ENCODE data around the gene ZNF324B. TPM values are rescaled to one million over a fixed set of nuclear protein-coding genes. Genes with fewer than 3 reads are reported as not detected.

The ZNF324B gene
- total and polyA plus RNA-seq, 2 of the 8 experiments (the other 6 are each of a cell fraction or from before 2014, with no cell fraction given) = 2.9 to 6.0 TPM

GRCh38 chr19:58497634-58498170 is 46.3 kb downstream of the ZNF324B start:
- Histone ChIP-seq H3K23me2 (ENCODE audit: low read depth, low read length) (peaks cover 22% of the 10 kb centered on the region), H3K79me1 (ENCODE audit: low read depth, low read length) (peaks cover 8% of the 10 kb centered on the region), H3K79me2 (ENCODE audit: control insufficient read depth in 1 of 2, insufficient read depth in 2 of 2, low read length in 2 of 2) (no peaks in the 10 kb centered on the region), H2BK20ac (ENCODE audit: low read length) (no peak overlapping the region), H2BK120ac (replicated peaks; ENCODE audit: low read depth, low read length) (no peak overlapping the region), H3K4me3 (ENCODE audit: extremely low read depth in 1 of 4, insufficient read depth in 2 of 4, low read depth in 3 of 4, low read length in 4 of 4) (no peak overlapping the region), H4K91ac (replicated peaks; ENCODE audit: insufficient read length, low read length) (no peak overlapping the region), H3K56ac (replicated peaks; ENCODE audit: insufficient read length, low read depth, low read length) (no peak overlapping the region), H3K36me3 (ENCODE audit: control insufficient read depth in 2 of 4, insufficient read depth in 4 of 4, low read length in 3 of 4) (no peaks in the 10 kb centered on the region), H3K23ac (ENCODE audit: insufficient read length) (no peak overlapping the region), H3K4me1 (replicated peaks in 1 of 4; ENCODE audit: control insufficient read depth in 3 of 4, insufficient read depth in 4 of 4, low read length in 3 of 4) (peaks cover 0 to 14% (median 7%) of the 10 kb centered on the region in 4 experiments; a peak in 4 of 7 replicates), H3K27me3 (replicated peaks in 1 of 4; ENCODE audit: control insufficient read depth in 3 of 4, extremely low read depth in 1 of 4, insufficient read depth in 3 of 4, low read length in 3 of 4) (no peaks in the 10 kb centered on the region), H2BK12ac (ENCODE audit: low read depth, low read length) (no peak overlapping the region), H3K9me3 (ENCODE audit: insufficient read depth in 2 of 2, low read depth in 1 of 2, low read length in 1 of 2) (no peaks in the 10 kb centered on the region), H2AK5ac (ENCODE audit: low read depth, low read length) (no peak overlapping the region), H2BK15ac (ENCODE audit: low read length) (no peak overlapping the region), H2BK5ac (ENCODE audit: low read depth, low read length) (no peak overlapping the region), H4K5ac (ENCODE audit: insufficient read length, low read depth, low read length) (no peak overlapping the region), H3K9ac (replicated peaks in 1 of 4; ENCODE audit: extremely low read depth in 1 of 4, low read depth in 3 of 4, low read length in 3 of 4) (no peak overlapping the region), H4K8ac (ENCODE audit: extremely low read depth, insufficient read depth, low read length) (no peak overlapping the region; the same call in 1 of the 2 replicates), H3K4ac (replicated peaks; ENCODE audit: insufficient read length, low read depth, low read length) (no peak overlapping the region), H3K18ac (ENCODE audit: extremely low read depth, low read length) (no peak overlapping the region), H3K4me2 (ENCODE audit: insufficient read depth in 1 of 2, low read depth in 2 of 2, low read length in 2 of 2) (peak overlapping the region; percentile 93 to 96; a peak in 2 of 4 replicates), H3K27ac (ENCODE audit: low read depth, low read length) (no peak overlapping the region), H4K20me1 (replicated peaks in 1 of 2; ENCODE audit: control insufficient read depth in 1 of 2, insufficient read depth in 2 of 2, low read length in 2 of 2) (peaks cover 0 to 2% of the 10 kb centered on the region in 2 experiments), H2AFZ (ENCODE audit: low read length) (no peak overlapping the region), H3K14ac (ENCODE audit: insufficient read length) (no peak overlapping the region)
- no peak for DNase-seq (ENCODE audit: low read depth in 1 of 2, low spot score in 2 of 2)
- FAIRE-seq = no peak
- POLR2A ChIA-PET (ENCODE audit: partially characterized antibody) = interaction anchor here (1.3 to 3.6 kb wide), 3 partner anchors 11 to 61 kb away, joined by 3 to 11 read pairs (median 4); partner anchors contain the start of gene TRIM28
- CTCF ChIA-PET (ENCODE audit: partially characterized antibody) = interaction anchor here (4.9 kb wide), 1 partner anchor 21 kb away, joined by 27 read pairs; the partner anchor contains the start of gene ZBTB45
- WGBS, 2 experiments (ENCODE audit: extremely low coverage in 1 of 2, insufficient coverage in 1 of 2, insufficient read length in 1 of 2, insufficient replicate concordance in 2 of 2, low coverage in 1 of 2, low lambda C conversion rate in 2 of 2, missing lambda C conversion rate in 1 of 2) = 86% methylated on average over 8 of the region's 8 CpGs; no CpG with 5 or more reads in 1 of the 2 experiments
- TF ChIP-seq RNF2 (IDR thresholded peaks at IDR 0.05; ENCODE audit: borderline replicate concordance, low read depth, low read length, missing control alignments, poor library complexity, severe bottlenecking) (no peak), KDM4A (IDR thresholded peaks at IDR 0.05; ENCODE audit: low read depth, low read length, severe bottlenecking) (no peak), EGR1 (IDR thresholded peaks at IDR 0.05; ENCODE audit: borderline replicate concordance, low read depth, low read length) (no peak), TCF12 (IDR thresholded peaks at IDR 0.05; ENCODE audit: low read depth, low read length) (no peak), CTCF (IDR thresholded peaks at IDR 0.05; ENCODE audit: control extremely low read depth in 1 of 3, insufficient read depth in 1 of 3, low read depth in 1 of 3, low read length in 3 of 3) (no peak), TBP (IDR thresholded peaks at IDR 0.05; ENCODE audit: low read depth, low read length) (no peak), EP300 (IDR thresholded peaks at IDR 0.05; ENCODE audit: borderline replicate concordance in 1 of 2, low read depth in 2 of 2, low read length in 2 of 2) (no peak), CBX5 (IDR thresholded peaks at IDR 0.05; ENCODE audit: low read depth, low read length) (no peak), KDM1A (IDR thresholded peaks at IDR 0.05; ENCODE audit: borderline replicate concordance, low read length) (no peak), HDAC6 (IDR thresholded peaks at IDR 0.05; ENCODE audit: low read depth, low read length) (no peak)

Data from H1 (cell line).